ENCODE measurements around the gene RASGRF2. TPM values are rescaled to one million over a fixed set of nuclear protein-coding genes. Genes with fewer than 3 reads are reported as not detected.
"Not testable (repeated sequence)": the region's sequence is repeated elsewhere in the genome, so short reads cannot be mapped to it uniquely, and the experiment has no call there.

RASGRF2 gene
- total RNA-seq, 1 experiment from 2014 or later = 19.4 TPM

DNA sequence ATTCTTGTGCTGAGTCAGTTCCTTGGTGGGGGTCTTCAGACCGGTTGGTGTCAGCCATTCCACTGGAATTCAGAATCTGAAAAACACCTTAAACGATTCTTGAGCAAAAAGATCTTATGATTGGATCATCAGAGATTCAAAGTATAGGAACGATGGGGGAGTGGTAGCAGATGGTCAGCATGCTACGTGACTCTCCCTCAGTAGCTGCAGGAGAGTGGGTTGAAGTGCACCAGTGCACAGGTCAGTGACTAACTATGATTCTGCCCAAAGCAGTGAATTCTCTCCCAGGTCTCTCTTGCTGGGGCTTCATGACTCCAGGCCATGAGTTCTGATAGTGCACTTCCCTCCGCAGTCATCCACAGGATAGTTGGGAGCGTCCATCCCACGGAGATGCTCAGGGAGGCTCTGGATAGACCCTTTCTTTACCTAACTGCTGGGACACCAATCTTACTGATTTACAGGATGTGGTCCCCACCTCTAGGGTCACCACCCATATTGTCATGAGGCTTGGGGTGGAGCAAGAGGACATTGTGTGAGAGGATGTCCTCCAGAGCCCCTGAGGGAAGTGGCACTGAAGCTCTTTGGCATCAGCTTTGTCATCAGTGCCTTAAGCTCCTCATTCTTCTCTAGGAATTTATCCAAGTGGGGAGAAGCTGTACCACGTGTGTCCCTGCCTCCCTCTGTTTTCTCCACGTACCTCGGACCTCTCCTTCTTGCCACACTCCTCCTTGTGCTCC is 62.0 kb downstream of the RASGRF2 start:
- DNase-seq = no peak
- Histone ChIP-seq H4K20me1 (ENCODE audit: insufficient read depth, low read depth, low read length) (no peaks in the 10 kb centered on the region), H3K9ac (ENCODE audit: low read length) (no peak overlapping the region), H2AFZ (ENCODE audit: low read length) (no peak overlapping the region), H3K27ac (ENCODE audit: low read length) (no peak overlapping the region), H3K9me3 (ENCODE audit: low read length) (no peaks in the 10 kb centered on the region), H3K36me3 (ENCODE audit: insufficient read depth, low read length) (no peaks in the 10 kb centered on the region), H3K9me2 (replicated peaks; ENCODE audit: insufficient read depth, low read length) (no peaks in the 10 kb centered on the region), H3K4me3 (ENCODE audit: low read length) (no peak overlapping the region), H3K27me3 (ENCODE audit: low read length) (no peaks in the 10 kb centered on the region), H3K79me2 (ENCODE audit: low read length) (no peaks in the 10 kb centered on the region), H3K4me1 (ENCODE audit: low read length) (peaks cover 85% of the 10 kb centered on the region), H3K4me2 (ENCODE audit: low read depth, low read length, poor library complexity, severe bottlenecking) (no peak overlapping the region)

DNA sequence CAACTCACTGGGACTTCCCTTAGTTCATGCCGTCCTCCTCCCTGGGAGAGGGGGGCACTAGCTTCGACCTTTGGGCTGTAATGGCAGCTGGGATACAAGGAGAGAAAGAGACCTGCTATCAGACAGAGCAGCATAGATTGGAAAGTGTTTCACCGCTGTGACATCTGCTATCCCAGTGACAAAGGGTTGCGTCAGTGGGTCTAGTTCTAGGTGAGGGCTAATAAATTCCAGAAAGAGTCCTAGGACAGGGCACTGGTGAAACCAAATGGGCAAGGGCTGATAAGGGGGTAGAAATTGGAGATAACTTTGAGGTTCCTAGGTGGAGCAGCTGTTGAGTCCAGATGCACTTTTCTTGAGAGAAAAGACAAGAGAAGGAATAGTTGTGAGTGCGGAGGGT is 62.5 kb downstream of the RASGRF2 start:
- Histone ChIP-seq H3K36me3 (ENCODE audit: insufficient read depth, low read length) (no peaks in the 10 kb centered on the region), H3K4me1 (ENCODE audit: low read length) (peaks cover 81% of the 10 kb centered on the region)

DNA sequence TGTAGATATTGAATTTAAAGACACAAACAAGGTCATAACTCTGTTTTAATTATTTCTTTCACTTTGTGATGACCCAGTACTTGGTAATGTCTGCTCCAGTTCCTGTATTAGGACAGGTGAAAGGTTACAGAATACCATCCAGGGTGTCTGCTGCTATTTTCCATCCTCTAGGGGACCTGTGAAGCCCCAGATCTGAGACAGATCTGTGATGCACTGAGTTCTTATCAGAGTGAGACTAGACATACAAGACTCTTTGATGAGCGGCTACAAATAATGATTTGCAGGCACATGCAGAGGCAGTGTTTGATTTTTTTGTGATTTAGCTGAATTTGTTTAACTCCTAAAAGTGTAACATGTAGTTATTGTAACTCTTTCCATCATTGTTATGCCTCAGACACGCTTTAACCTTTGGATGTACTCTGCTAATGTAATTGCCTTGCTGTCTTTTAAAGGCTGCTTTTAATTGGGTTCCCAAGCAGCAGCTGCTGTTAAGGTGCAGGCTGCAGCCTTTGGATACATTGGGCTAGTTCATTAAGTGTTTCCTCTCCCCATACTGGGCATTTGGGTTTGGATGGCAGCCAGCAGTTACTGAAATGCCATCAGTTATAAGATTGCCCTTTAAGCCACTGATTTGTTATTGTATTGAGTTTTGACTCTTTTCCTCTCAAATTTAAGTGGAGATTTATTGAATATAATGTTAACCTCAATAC is 63.3 kb downstream of the RASGRF2 start:
- Histone ChIP-seq H3K27ac (ENCODE audit: low read length) (peak overlapping the region; percentile 6; the same call in 1 of the 2 replicates), H3K9me3 (ENCODE audit: low read length) (no peaks in the 10 kb centered on the region; the same call in 1 of the 2 replicates), H3K4me3 (ENCODE audit: low read length) (no peak overlapping the region), H3K27me3 (ENCODE audit: low read length) (no peaks in the 10 kb centered on the region), H4K20me1 (ENCODE audit: insufficient read depth, low read depth, low read length) (no peaks in the 10 kb centered on the region), H3K4me1 (ENCODE audit: low read length) (peaks cover 77% of the 10 kb centered on the region), H3K36me3 (ENCODE audit: insufficient read depth, low read length) (no peaks in the 10 kb centered on the region), H2AFZ (ENCODE audit: low read length) (no peak overlapping the region), H3K9ac (ENCODE audit: low read length) (no peak overlapping the region), H3K9me2 (replicated peaks; ENCODE audit: insufficient read depth, low read length) (no peaks in the 10 kb centered on the region), H3K4me2 (ENCODE audit: low read depth, low read length, poor library complexity, severe bottlenecking) (no peak overlapping the region), H3K79me2 (ENCODE audit: low read length) (no peaks in the 10 kb centered on the region)
- peak; percentile 59 for DNase-seq

More for the DNA sequence above, 62.5 kb downstream of the RASGRF2 start:
- H4K20me1 ChIP-seq (ENCODE audit: insufficient read depth, low read depth, low read length) = no peaks in the 10 kb centered on the region
- H3K9me2 ChIP-seq (replicated peaks; ENCODE audit: insufficient read depth, low read length) = no peaks in the 10 kb centered on the region
- no peaks in the 10 kb centered on the region; the same call in 1 of the 2 replicates for H3K9me3 ChIP-seq (ENCODE audit: low read length)
- no peaks in the 10 kb centered on the region for H3K79me2 ChIP-seq (ENCODE audit: low read length)
- H3K27ac ChIP-seq (ENCODE audit: low read length) = no peak overlapping the region
- H3K9ac ChIP-seq (ENCODE audit: low read length) = no peak overlapping the region
- no peak for DNase-seq
- H3K4me2 ChIP-seq (ENCODE audit: low read depth, low read length, poor library complexity, severe bottlenecking) = no peak overlapping the region
- no peak overlapping the region for H2AFZ ChIP-seq (ENCODE audit: low read length)
- no peaks in the 10 kb centered on the region for H3K27me3 ChIP-seq (ENCODE audit: low read length)
- H3K4me3 ChIP-seq (ENCODE audit: low read length) = no peak overlapping the region

DNA sequence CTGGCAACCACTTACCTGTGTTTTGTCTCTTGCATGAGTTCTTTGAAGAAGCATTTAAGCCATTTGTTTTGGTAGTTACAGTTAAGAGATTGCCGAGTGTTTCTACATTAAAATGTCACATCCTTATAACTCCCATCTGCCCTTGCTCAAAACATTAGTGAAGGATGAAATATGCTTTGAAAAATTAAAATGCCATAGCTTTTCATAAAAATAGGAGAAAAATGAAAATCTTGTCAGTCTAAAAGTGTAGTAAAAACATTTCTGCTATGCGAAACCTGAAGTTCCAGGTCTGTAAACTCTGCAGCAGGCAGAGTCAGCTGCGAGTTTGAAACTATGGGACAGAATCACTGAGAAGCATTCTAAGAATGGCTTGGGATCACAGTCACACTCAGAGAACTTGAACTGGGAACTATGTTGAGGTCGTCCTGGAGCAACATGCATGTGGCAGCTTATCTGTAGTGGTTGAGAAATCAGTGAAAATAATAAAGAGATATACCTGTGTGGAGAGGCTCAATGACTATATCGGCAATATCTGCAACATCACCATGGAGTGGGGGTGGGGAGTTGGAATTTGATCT is 67.4 kb downstream of the RASGRF2 start:
- H3K4me3 ChIP-seq (ENCODE audit: low read length) = no peak overlapping the region
- peaks cover 40% of the 10 kb centered on the region for H3K4me1 ChIP-seq (ENCODE audit: low read length)
- H3K36me3 ChIP-seq (ENCODE audit: insufficient read depth, low read length) = no peaks in the 10 kb centered on the region; the same call in 1 of the 2 replicates
- H3K9ac ChIP-seq (ENCODE audit: low read length) = no peak overlapping the region
- no peaks in the 10 kb centered on the region for H3K79me2 ChIP-seq (ENCODE audit: low read length)
- H3K9me2 ChIP-seq (replicated peaks; ENCODE audit: insufficient read depth, low read length) = no peaks in the 10 kb centered on the region
- H3K9me3 ChIP-seq (ENCODE audit: low read length) = no peaks in the 10 kb centered on the region; the same call in 1 of the 2 replicates
- H3K27ac ChIP-seq (ENCODE audit: low read length) = no peak overlapping the region
- H3K4me2 ChIP-seq (ENCODE audit: low read depth, low read length, poor library complexity, severe bottlenecking) = no peak overlapping the region
- H2AFZ ChIP-seq (ENCODE audit: low read length) = no peak overlapping the region
- no peaks in the 10 kb centered on the region for H4K20me1 ChIP-seq (ENCODE audit: insufficient read depth, low read depth, low read length)
- DNase-seq = no peak
- H3K27me3 ChIP-seq (ENCODE audit: low read length) = no peaks in the 10 kb centered on the region

DNA sequence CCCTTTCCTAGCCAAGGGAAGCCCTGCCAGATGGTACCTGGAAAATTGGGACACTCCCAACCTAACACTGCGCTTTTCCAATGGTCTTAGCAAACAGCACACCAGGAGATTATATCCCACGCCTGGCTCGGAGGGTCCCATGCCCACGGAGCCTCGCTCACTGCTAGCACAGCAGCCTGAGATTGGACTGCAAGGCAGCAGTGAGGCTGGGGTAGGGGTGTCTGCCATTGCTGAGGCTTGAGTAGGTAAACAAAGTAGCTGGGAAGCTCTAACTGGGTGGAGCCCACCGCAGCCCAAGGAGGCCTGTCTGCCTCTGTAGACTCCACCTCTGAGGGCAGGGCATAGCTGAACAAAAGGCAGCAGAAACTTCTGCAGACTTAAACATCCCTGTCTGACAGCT is 68.7 kb downstream of the RASGRF2 start:
- not testable (repeated sequence) for H3K79me2 ChIP-seq (ENCODE audit: low read length); H3K27ac ChIP-seq (ENCODE audit: low read length); H3K9me3 ChIP-seq (ENCODE audit: low read length); H3K9me2 ChIP-seq (replicated peaks; ENCODE audit: insufficient read depth, low read length); H3K36me3 ChIP-seq (ENCODE audit: insufficient read depth, low read length); H3K4me3 ChIP-seq (ENCODE audit: low read length); H3K27me3 ChIP-seq (ENCODE audit: low read length); DNase-seq; H2AFZ ChIP-seq (ENCODE audit: low read length); H4K20me1 ChIP-seq (ENCODE audit: insufficient read depth, low read depth, low read length); H3K9ac ChIP-seq (ENCODE audit: low read length); H3K4me2 ChIP-seq (ENCODE audit: low read depth, low read length, poor library complexity, severe bottlenecking)
- peaks cover 29% of the 10 kb centered on the region for H3K4me1 ChIP-seq (ENCODE audit: low read length)

DNA sequence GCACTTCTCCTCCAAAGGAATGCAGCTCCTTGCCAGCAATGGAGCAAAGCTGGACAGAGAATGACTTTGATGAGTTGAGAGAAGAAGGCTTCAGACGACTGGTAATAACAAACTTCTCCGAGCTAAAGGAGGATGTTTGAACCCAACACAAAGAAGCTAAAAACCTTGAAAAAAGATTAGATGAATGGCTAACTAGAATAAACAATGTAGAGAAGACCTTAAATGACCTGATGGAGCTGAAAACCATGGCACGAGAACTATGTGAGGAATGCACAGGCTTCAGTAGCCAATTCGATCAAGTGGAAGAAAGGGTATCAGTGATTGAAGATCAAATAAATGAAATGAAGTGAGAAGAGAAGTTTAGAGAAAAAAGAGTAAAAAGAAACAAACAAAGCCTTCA is 69.6 kb downstream of the RASGRF2 start:
- not testable (repeated sequence) for DNase-seq; H3K4me2 ChIP-seq (ENCODE audit: low read depth, low read length, poor library complexity, severe bottlenecking); H4K20me1 ChIP-seq (ENCODE audit: insufficient read depth, low read depth, low read length); H3K36me3 ChIP-seq (ENCODE audit: insufficient read depth, low read length); H3K79me2 ChIP-seq (ENCODE audit: low read length); H2AFZ ChIP-seq (ENCODE audit: low read length); H3K9ac ChIP-seq (ENCODE audit: low read length); H3K9me2 ChIP-seq (replicated peaks; ENCODE audit: insufficient read depth, low read length); H3K9me3 ChIP-seq (ENCODE audit: low read length); H3K4me3 ChIP-seq (ENCODE audit: low read length); H3K27ac ChIP-seq (ENCODE audit: low read length); H3K27me3 ChIP-seq (ENCODE audit: low read length)
- H3K4me1 ChIP-seq (ENCODE audit: low read length) = peaks cover 25% of the 10 kb centered on the region

DNA sequence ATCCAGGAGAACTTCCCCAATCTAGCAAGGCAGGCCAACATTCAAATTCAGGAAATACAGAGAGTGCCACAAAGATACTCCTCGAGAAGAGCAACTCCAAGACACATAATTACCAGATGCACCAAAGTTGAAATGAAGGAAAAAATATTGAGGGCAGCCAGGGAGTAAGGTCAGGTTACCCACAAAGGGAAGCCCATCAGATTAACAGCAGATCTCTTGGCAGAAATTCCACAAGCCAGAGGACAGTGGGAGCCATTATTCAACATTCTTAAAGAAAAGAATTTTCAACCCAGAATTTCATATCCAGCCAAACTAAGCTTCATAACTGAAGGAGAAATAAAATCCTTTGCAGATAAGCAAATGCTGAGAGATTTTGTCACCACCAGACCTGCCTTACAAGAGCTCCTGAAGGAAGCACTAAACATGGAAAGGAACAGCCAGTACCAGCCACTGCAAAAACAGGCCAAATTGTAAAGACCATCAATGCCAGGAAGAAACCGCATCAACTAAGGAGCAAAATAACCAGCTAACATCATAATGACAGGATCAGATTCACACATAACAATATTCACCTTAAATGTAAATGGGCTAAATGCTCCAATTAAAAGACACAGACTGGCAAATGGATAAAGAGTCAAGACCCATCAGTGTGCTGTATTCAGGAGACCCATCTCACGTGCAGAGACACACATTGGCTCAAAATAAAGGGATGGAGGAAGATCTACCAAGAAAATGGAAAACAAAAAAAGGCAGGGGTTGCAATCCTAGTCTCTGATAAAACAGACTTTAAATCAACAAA is 70.3 kb downstream of the RASGRF2 start:
- not testable (repeated sequence) for DNase-seq; H3K9ac ChIP-seq (ENCODE audit: low read length); H3K4me3 ChIP-seq (ENCODE audit: low read length); H3K27ac ChIP-seq (ENCODE audit: low read length); H3K9me3 ChIP-seq (ENCODE audit: low read length); H3K36me3 ChIP-seq (ENCODE audit: insufficient read depth, low read length); H3K4me2 ChIP-seq (ENCODE audit: low read depth, low read length, poor library complexity, severe bottlenecking); H3K9me2 ChIP-seq (replicated peaks; ENCODE audit: insufficient read depth, low read length); H4K20me1 ChIP-seq (ENCODE audit: insufficient read depth, low read depth, low read length); H3K79me2 ChIP-seq (ENCODE audit: low read length); H3K27me3 ChIP-seq (ENCODE audit: low read length); H2AFZ ChIP-seq (ENCODE audit: low read length)
- peaks cover 18% of the 10 kb centered on the region for H3K4me1 ChIP-seq (ENCODE audit: low read length)

DNA sequence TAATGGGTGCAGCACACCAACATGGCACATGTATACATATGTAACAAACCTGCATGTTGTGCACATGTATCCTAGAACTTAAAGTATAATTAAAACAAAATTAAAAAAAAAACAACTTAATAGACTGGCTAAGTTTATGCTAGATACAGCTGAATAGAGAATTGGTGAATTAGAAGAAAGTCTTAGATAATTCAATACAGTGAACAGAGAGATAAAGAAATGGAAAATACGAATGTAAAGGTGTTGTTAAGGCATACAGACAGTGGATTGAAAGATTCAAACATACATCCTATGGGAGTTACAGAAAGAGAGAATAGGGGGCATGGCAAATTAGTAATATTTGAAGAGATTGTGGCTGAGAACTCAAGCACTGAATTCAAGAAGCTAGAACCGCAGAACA is 75.4 kb downstream of the RASGRF2 start:
- no peak overlapping the region for H3K4me3 ChIP-seq (ENCODE audit: low read length)
- no peak overlapping the region for H3K4me2 ChIP-seq (ENCODE audit: low read depth, low read length, poor library complexity, severe bottlenecking)
- peaks cover 4% of the 10 kb centered on the region; the same call in 1 of the 2 replicates for H3K36me3 ChIP-seq (ENCODE audit: insufficient read depth, low read length)
- no peak overlapping the region for H2AFZ ChIP-seq (ENCODE audit: low read length)
- no peak for DNase-seq
- no peak overlapping the region for H3K27ac ChIP-seq (ENCODE audit: low read length)
- H3K4me1 ChIP-seq (ENCODE audit: low read length) = no peaks in the 10 kb centered on the region
- H3K27me3 ChIP-seq (ENCODE audit: low read length) = no peaks in the 10 kb centered on the region
- no peaks in the 10 kb centered on the region for H3K9me2 ChIP-seq (replicated peaks; ENCODE audit: insufficient read depth, low read length)
- no peaks in the 10 kb centered on the region for H4K20me1 ChIP-seq (ENCODE audit: insufficient read depth, low read depth, low read length)
- peaks cover 5% of the 10 kb centered on the region for H3K9me3 ChIP-seq (ENCODE audit: low read length)
- H3K9ac ChIP-seq (ENCODE audit: low read length) = no peak overlapping the region
- no peaks in the 10 kb centered on the region for H3K79me2 ChIP-seq (ENCODE audit: low read length)
